Measurements from ENCODE around the gene FN3K. TPM values are rescaled to one million over a fixed set of nuclear protein-coding genes. Genes with fewer than 3 reads are reported as not detected.

FN3K gene
- total RNA-seq, 1 donor from 2014 or later = 27.4 TPM

- H3K27ac ChIP-seq = no peak overlapping the region
- no peak overlapping the region for H3K4me3 ChIP-seq
- intact Hi-C loops (cut with DNase I) = no loop called here
- no peaks in the 10 kb centered on the region for H3K36me3 ChIP-seq
- DNase-seq (no peak), ATAC-seq (no peak)
- peaks cover 8% of the 10 kb centered on the region for H3K4me1 ChIP-seq
- no peaks in the 10 kb centered on the region for H3K9me3 ChIP-seq
- TF ChIP-seq CTCF (IDR thresholded peaks at IDR 0.05) = no peak
- no peaks in the 10 kb centered on the region for H3K27me3 ChIP-seq
Measured at GRCh38 chr17:82797061-82797460, 61.6 kb downstream of the FN3K start.

- intact Hi-C loops (cut with DNase I) = no loop called here
- no peak for DNase-seq
- no peak overlapping the region for H3K27ac ChIP-seq
- H3K27me3 ChIP-seq = no peaks in the 10 kb centered on the region
- no peak for TF ChIP-seq CTCF (IDR thresholded peaks at IDR 0.05)
- H3K9me3 ChIP-seq = no peaks in the 10 kb centered on the region
- peaks cover 8% of the 10 kb centered on the region for H3K4me1 ChIP-seq
- H3K36me3 ChIP-seq = no peaks in the 10 kb centered on the region
- no peak overlapping the region for H3K4me3 ChIP-seq
- no peak for ATAC-seq
Measured at GRCh38 chr17:82798752-82799151, 63.3 kb downstream of the FN3K start.

GRCh38 chr17:82799591-82799990 is 64.2 kb downstream of the FN3K start:
- no peak for DNase-seq
- Histone ChIP-seq H3K4me1 (peaks cover 8% of the 10 kb centered on the region), H3K27ac (no peak overlapping the region), H3K4me3 (no peak overlapping the region), H3K9me3 (no peaks in the 10 kb centered on the region), H3K36me3 (no peaks in the 10 kb centered on the region), H3K27me3 (no peaks in the 10 kb centered on the region)
- intact Hi-C loops (cut with DNase I) = no loop called here
- no peak for TF ChIP-seq CTCF (IDR thresholded peaks at IDR 0.05)
- ATAC-seq = no peak

Other genes with a start within 250 kb of the FN3K start
- gene FOXK2, start 215.9 kb upstream of the FN3K start, total RNA-seq = 62.4 TPM
- 65.1 TPM for gene WDR45B, start 87.2 kb upstream of the FN3K start, total RNA-seq
- 11.5 TPM for gene RAB40B, start 36.9 kb upstream of the FN3K start, total RNA-seq
- 21.4 TPM for gene FN3KRP, start 18.9 kb upstream of the FN3K start, total RNA-seq
- gene TBCD, start 16.4 kb downstream of the FN3K start, total RNA-seq = 84.5 TPM
- 5.6 TPM for gene ZNF750, start 104.4 kb downstream of the FN3K start, total RNA-seq